ENCODE measurements around the gene MYBBP1A. TPM values are rescaled to one million over a fixed set of nuclear protein-coding genes. Genes with fewer than 3 reads are reported as not detected.

Gene MYBBP1A
- total RNA-seq, 6 experiments from 2014 or later = 65.9 to 80.8 (median 71.8) TPM

DNA sequence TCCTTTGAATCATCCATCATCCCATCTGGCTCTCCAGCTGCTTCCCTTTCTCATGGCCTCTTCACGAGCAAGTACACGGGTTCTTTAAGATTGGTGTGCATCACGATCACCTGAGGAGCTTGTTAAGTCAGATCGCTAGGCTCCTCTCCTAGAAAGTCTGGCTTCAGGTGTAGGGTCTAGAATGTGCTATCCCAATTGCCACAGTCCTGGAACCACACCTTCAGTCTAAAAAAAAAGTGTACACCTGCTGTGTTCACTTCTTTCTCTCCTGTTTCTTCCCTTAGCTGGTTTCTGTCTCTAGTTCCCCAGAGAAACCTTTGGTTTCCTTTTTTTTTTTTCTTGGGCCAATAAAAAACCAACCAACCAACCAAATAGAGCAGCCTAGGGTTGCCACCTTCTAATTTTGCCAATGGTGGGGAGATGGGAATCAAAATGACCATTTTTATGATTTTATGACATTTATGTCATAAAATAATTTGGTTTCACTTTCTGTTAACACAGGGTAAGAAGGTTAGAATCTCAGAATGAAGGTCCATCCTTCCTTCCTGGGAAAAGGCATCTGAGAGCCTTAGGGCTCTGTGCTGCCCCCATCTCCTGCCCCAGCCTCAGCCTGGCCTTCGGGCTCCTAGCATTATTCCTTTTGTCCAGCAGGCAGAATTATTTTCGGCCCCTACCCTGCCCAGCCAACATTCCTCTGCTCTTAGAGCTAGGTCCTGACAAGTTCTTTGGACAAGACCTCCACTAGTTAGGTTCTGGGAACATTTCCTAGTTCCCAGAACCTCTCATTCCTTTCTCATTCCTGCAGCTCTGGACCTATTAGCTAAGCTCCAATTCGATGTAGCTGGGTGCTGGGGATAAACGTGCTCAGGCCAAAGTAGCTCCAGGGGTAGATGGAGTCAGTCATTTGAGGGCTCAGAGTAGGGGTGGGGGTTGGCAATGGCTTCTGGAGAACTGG, 7.1 kb upstream of the MYBBP1A start:
- Mint-ChIP-seq H3K4me3 (peak overlapping the region; percentile 47), H3K4me1 (ENCODE audit: low read depth) (peaks cover 20% of the 10 kb centered on the region)
- DNase-seq = no peak

DNA sequence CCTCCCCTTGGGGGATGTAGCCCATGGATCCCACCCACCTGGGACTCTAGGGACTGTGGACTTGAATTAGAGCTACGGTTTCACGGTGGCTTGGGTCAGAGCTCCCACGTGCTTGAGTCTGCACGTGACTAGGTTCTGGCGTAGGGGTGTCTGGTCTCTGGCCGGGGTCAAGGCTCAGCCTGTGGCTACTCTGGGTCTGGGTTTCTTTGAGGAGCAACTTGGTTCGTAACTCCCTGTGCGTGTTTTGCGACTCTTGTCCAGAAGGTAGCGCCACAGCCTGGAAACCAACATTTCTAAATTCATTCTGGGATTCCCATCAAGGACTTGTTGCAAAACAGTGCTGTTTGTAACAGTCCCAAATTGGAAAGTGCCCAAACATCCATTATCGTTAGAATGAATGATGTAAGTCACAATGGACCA, 5.7 kb upstream of the MYBBP1A start:
- H3K9me3 Mint-ChIP-seq = no peaks in the 10 kb centered on the region
- peaks cover 24% of the 10 kb centered on the region for H3K4me1 Mint-ChIP-seq (ENCODE audit: low read depth)
- H3K27me3 Mint-ChIP-seq (ENCODE audit: insufficient read depth) = peaks cover 7% of the 10 kb centered on the region
- DNase-seq = no peak
- H3K27ac Mint-ChIP-seq = no peak overlapping the region
- TF ChIP-seq, protein P1, sequence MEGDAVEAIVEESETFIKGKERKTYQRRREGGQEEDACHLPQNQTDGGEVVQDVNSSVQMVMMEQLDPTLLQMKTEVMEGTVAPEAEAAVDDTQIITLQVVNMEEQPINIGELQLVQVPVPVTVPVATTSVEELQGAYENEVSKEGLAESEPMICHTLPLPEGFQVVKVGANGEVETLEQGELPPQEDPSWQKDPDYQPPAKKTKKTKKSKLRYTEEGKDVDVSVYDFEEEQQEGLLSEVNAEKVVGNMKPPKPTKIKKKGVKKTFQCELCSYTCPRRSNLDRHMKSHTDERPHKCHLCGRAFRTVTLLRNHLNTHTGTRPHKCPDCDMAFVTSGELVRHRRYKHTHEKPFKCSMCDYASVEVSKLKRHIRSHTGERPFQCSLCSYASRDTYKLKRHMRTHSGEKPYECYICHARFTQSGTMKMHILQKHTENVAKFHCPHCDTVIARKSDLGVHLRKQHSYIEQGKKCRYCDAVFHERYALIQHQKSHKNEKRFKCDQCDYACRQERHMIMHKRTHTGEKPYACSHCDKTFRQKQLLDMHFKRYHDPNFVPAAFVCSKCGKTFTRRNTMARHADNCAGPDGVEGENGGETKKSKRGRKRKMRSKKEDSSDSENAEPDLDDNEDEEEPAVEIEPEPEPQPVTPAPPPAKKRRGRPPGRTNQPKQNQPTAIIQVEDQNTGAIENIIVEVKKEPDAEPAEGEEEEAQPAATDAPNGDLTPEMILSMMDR (IDR thresholded peaks at IDR 0.05) = no peak; the same call in 1 of the 2 replicates
- H3K4me3 Mint-ChIP-seq = no peak overlapping the region
- H3K36me3 Mint-ChIP-seq (ENCODE audit: low read depth) = no peaks in the 10 kb centered on the region

More for the DNA sequence above, 7.1 kb upstream of the MYBBP1A start:
- no peaks in the 10 kb centered on the region for H3K9me3 Mint-ChIP-seq
- TF ChIP-seq, protein P1 (IDR thresholded peaks at IDR 0.05) = no peak
- peaks cover 7% of the 10 kb centered on the region for H3K27me3 Mint-ChIP-seq (ENCODE audit: insufficient read depth)
- H3K27ac Mint-ChIP-seq = no peak overlapping the region
- no peaks in the 10 kb centered on the region for H3K36me3 Mint-ChIP-seq (ENCODE audit: low read depth)

DNA sequence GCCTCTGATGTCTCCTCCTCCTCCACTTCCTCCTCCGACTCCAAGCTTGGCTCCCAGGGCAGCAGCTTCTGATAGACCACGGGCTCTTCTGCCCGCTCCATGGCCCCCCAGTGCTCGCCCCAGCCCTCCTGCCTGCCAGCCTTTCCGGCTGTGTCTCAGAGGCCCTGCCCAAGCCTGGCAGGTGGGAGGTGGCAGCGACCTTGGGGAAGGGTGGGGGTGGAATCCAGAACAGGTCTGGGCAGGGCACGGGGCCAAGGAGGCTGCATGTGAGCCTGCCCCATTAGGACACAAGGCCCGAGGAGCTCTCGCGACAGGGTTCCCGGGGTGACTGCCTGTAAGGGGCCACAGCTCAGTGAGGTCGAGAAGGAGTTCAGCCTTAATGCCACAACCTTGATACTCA, 5.2 kb upstream of the MYBBP1A start, which contains the start of gene GGT6:
GGT6 (minus strand) TSS at position 157 of the 400 bp plus-strand sequence; CDS start at position 101, 56 bp downstream.
- Mint-ChIP-seq H3K27ac (no peak within 1 kb of the TSS), H3K9me3 (no peaks in the 10 kb centered on the region), H3K4me1 (ENCODE audit: low read depth) (peaks cover 24% of the 10 kb centered on the region), H3K4me3 (no peak within 1 kb of the TSS), H3K36me3 (ENCODE audit: low read depth) (no peaks in the 10 kb centered on the region), H3K27me3 (ENCODE audit: insufficient read depth) (peaks cover 7% of the 10 kb centered on the region)
- DNase-seq = no peak
- TF ChIP-seq, protein P1 (IDR thresholded peaks at IDR 0.05) = no peak

DNA sequence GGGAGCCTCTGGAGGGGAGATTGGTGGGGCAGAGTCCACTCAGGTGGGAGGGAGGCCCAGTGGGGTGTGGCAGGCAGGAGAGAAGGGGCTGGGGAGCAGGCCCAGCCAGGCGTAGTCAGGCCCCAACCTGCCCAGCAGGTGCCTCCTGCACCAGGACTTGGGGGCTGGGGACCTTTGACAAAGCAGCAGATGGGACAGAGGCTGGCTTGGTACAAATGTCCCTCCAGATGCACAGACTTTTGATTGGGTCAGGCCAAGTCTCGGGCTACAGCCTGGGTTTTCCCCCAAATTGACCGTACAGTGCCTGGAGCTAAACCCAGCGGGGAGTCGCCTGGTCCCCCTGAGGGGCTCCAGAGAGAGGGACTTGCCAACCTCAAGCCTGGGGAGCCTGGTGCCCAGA, 4.8 kb upstream of the MYBBP1A start:
- Mint-ChIP-seq H3K9me3 (no peaks in the 10 kb centered on the region), H3K27ac (no peak overlapping the region), H3K36me3 (ENCODE audit: low read depth) (no peaks in the 10 kb centered on the region), H3K27me3 (ENCODE audit: insufficient read depth) (peaks cover 7% of the 10 kb centered on the region), H3K4me1 (ENCODE audit: low read depth) (peaks cover 23% of the 10 kb centered on the region), H3K4me3 (no peak overlapping the region)
- TF ChIP-seq, protein P1 (IDR thresholded peaks at IDR 0.05) = no peak
- DNase-seq = no peak

DNA sequence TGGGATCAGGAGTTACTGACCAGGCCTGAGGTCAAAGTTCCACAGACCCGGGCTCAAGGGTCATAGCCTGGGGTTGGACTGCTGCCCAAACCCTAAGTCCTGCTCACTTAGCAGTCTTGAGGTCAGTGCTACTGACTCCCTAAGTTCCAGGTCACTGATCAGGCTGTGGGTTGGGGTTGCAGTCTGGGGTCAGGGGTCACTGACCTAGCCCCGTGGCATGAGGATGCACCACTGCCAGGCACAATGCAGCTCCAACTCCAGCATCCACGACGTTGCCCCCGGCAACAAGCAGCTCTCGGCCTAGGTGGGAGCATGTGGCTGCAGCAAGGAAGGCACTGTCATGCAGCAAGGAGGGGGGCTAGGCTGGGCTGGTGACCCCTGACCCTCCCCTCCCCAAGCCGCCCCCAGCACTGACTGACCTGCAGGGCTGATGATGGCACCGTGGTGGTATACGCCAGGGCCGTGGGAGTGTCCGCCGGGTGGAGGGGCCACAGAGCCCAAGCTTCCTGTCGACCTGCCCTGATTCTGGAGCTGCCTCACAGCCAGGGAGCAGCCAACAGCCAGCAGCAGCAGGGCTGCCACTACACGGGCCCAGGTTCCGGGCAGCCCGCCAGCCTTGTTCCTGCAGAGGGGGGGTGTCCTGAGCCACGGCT, 4.1 kb upstream of the MYBBP1A start:
- H3K9me3 Mint-ChIP-seq = no peaks in the 10 kb centered on the region
- H3K4me3 Mint-ChIP-seq = no peak overlapping the region
- TF ChIP-seq, protein P1 (IDR thresholded peaks at IDR 0.05) = no peak
- H3K27me3 Mint-ChIP-seq (ENCODE audit: insufficient read depth) = peaks cover 7% of the 10 kb centered on the region
- DNase-seq = no peak
- H3K4me1 Mint-ChIP-seq (ENCODE audit: low read depth) = peaks cover 26% of the 10 kb centered on the region
- H3K36me3 Mint-ChIP-seq (ENCODE audit: low read depth) = peaks cover 6% of the 10 kb centered on the region
- H3K27ac Mint-ChIP-seq = no peak overlapping the region

Data from HFFc6 (cell line).